Measurements from ENCODE around the gene NHERF2.

NHERF2 gene

DNA sequence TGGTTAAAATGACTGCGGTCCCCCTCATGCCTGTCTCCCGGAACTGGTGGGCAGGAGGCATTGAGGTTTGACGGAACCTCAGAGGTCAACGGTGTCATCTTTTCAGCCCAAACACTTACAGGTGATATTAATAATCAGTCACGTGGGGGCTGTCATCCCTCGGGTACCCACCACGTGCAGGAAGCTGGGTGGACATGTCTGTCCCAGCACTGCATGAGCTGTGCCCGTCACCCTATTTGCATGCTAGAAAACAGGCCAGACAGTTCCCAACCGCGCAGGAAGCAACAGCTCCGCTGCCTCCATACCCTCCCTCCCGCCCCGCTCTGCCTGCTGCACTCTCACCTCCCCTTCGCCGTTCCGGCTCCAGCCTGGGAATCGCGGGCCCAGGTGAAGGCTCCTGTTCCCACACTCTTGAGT, 35.6 kb upstream of the NHERF2 start:
- no peak for DNase-seq

DNA sequence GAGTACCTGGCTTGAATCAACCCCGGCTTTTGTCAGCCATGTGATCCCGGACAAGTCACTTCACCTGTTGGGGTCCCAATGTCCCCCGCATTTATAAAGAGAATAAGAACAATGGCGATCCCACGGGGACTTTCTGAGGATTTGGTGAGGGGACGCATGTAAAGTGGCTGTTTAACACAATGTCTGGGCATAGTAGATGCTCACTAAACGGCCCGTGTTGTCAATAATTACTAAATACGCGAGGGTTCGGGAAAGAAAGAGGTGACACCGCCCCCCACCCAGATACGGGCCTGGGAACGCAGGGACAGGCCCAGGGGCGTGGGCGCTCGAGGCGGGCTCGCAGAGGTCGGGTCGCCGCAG, 35.1 kb upstream of the NHERF2 start:
- no peak for DNase-seq

DNA sequence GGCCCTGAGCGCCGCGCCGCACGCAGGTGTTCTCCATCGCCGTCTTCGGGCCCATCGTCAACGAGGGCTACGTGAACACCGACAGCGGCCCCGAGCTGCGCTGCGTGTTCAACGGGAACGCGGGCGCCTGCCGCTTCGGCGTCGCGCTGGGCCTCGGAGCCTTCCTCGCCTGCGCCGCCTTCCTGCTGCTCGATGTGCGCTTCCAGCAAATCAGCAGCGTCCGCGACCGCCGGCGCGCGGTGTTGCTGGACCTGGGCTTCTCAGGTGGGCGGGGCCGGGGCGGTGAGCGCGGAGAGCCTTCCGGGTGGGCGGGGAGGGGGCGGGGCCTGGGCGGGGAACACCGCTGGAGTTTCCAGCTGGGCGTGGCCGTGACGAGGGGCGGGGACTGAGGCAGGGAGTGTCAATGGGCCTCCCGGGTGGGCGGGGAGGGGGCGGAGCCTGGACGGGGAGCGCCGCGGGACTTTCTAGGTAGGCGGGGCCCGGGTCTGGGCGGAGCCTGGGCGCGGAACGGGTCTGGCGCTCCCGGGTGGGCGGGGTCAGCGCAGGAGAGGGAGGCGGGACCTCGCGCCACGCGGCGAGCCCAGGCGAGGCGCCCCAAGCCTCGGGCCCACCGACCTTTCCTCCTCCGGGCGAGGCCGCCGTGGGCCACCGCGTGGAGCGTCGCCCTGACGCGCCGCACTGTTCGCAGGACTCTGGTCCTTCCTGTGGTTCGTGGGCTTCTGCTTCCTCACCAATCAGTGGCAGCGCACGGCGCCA, 34.6 kb upstream of the NHERF2 start:
- DNase-seq: no peak

DNA sequence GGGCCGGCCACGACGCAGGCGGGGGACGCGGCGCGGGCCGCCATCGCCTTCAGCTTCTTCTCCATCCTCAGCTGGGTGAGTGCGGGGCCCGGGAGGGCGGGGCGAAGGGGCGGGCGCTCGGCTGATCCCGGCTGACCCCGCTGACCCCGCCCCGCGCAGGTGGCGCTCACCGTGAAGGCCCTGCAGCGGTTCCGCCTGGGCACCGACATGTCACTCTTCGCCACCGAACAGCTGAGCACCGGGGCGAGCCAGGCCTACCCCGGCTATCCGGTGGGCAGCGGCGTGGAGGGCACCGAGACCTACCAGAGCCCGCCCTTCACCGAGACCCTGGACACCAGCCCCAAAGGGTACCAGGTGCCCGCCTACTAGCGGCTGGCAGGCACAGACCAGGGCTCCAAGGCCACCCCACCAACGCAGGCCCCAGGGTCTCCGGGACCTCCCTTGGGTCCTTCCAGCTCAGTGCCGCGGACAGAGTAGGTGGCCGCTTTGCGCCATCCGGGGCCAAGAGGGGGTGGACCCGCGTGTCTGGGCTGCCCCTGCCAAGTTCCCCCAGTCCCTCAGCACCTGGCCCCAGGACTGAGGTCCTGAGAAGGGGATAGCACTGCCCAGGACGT, 33.9 kb upstream of the NHERF2 start:
- DNase-seq: no peak

DNA sequence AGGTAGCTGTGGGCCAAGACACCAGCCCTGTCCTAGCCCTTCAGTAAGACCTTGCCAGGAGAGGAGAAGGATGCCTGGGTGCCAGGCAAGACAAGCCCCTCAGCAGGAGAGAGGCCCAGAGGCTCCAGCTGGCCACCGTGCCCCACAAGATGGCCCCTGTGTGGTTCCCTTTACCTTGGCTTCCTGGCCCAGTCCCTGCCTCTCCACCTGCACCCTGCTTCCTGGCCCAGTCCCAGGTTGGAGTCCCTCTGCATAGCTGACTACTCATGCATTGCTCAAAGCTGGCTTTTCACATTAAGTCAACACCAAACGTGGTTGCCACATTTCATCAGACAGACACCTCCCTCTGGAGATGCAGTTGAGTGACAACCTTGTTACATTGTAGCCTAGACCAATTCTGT, 33.0 kb upstream of the NHERF2 start:
- no peak for DNase-seq

DNA sequence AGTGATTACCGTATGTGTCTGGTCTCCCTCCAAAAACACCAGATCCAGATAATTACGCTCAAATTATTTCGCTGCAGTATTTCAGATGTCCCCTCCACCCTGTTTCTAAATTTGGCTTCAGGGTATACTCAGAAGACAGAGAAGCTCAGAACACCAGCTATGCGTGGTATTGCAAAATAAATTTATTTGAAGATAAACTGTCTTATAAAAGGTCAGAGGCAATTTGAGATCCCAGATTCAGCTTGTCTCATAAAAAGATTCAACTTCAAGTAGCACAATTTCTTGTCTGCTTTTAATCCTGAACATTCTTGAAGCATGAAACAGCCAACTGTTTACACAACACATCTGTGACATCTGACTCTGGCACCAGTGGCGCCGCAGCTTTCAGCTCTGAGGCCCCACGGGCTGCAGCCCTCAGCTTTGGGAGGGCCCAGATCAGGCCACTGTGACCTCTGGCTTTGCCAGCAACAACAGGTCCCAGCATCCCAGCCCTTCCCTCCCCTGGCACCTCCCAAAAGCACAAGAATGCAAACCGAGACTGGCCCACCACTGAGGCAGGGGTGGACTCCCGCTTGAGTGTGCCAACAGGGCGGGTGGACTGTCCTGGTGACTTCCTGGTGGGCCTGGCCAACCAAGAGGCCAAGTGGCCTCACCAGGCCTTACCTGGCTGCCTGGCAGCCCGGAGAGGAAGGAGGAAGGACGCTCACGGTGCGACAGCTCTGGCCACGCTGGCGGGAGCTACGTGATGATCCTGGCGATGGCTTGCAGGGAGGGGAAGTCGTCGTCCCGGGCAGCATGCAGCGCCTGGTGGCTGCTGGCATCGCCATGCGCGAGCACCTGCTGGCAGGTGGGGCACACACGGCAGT, 29.0 kb upstream of the NHERF2 start:
- no peak for DNase-seq

DNA sequence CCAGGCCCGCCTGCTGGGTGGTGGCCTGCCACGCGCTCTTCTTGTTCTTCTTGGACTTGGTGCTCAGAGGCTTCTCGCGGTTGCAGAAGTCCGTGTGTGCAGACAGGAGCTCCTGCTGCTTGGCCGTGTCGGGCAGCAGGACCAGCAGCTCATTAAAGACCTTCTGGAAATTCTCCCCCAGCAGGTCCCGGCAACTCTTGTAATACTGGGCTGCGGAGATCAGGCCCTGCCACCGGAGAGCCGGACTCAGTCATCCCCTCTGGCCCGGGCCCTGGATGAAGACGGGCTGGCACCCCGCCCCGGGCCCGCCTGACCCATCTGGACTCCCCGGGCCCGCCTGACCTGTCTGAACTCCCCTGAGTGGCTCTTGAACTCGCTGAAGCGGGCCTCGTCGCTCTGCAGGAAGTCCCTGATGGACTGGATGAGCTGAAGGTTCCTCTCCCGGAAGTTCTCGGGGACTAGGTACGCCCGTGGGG, 28.3 kb upstream of the NHERF2 start:
- no peak for DNase-seq

DNA sequence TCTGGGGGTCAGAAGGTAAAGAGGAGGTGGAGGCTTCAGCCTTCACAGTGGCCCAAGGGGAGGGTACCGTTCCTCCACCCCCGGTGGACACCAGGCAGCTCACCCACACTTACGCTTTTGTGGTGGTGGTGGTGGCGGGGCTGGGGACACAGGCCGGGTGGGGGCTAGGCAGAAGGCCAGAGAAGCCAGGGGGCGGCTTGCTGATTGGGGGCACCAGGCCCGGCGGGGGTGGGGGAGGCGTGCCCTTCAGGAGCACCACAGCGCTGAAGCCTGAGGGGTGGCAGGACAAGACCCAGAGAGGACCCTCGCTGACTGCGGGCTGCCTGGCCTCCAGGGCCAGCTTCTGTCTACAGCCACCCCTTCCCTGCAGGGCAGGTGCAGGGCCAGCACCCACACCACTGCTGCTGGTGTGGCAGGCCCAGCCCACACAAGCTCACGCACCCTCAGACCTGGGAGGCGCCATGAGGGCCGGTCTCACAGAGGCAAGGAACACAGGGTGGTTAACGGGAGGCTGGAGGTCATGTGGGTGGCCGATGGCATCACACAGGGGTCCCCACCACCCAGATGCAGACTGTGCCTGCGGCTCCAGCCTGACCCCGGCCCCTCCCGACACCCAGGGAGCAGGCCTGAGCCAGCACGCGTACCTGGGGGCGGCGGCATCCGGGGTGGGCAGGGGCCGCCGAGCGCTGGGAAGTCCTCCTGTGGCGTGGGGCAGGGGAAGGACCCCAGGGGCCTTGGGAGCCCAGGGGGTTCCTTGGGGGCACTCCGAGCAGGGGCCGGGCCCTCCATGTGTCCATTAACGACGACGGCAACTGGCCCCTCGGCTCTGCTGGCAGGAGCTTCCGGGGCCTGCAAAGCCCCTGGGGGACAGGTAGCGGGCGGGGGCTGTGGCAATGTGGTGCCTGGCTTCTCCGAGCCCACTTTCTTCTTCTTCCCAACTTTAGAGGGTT, 27.6 kb upstream of the NHERF2 start:
- no peak for DNase-seq

DNA sequence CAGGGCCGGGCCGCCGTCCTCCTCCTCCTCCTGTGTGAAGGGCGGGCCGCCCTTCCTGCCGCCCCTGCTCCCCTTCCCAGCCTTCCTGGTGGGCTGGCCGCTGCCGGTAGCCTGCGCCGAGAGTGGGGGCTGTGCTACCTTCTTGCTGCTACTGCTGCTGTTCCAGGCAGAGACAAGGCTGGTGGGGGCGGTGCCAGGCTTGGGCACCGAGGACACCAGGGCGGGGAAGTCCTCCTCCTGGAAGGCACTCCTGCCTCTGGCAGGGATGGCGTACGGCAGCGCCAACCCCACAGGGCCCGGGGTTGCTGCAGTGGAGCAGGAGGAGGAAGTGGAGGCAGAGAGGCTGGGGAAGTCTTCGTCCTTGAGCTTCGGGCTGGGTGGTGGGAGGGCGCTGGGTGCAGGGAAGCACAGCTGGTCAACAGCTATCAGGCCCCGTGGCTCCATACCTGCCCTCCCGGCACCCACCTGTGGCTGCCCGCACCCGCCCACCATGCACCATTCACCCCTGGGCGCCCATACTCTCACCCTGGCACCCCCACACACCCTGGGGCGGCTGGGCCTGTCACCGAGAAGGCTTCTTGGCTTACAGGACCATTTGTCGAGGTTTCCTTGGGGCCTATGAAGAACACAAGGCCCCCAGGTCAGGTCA, 26.7 kb upstream of the NHERF2 start:
- no peak for DNase-seq

DNA sequence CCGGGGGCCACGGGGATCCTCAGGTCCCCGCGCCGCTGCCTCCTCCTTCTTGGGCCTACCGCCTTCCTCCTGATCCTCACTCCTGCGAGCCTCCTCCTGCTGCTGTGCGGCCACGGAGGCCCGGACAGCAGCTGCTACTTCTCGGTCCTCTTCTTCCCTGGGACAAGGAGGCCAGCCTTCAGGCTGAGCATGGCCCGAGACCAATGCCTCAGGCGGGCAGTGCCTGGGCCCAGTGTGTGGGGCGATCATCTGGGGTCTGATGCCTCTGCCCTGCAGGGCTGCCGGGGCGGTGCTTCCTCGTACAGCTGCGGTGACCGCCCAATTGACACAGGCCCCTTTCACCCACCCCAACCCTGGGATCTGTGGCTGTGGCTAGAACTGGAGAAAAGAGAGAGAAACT, 25.7 kb upstream of the NHERF2 start:
- DNase-seq: no peak

DNA sequence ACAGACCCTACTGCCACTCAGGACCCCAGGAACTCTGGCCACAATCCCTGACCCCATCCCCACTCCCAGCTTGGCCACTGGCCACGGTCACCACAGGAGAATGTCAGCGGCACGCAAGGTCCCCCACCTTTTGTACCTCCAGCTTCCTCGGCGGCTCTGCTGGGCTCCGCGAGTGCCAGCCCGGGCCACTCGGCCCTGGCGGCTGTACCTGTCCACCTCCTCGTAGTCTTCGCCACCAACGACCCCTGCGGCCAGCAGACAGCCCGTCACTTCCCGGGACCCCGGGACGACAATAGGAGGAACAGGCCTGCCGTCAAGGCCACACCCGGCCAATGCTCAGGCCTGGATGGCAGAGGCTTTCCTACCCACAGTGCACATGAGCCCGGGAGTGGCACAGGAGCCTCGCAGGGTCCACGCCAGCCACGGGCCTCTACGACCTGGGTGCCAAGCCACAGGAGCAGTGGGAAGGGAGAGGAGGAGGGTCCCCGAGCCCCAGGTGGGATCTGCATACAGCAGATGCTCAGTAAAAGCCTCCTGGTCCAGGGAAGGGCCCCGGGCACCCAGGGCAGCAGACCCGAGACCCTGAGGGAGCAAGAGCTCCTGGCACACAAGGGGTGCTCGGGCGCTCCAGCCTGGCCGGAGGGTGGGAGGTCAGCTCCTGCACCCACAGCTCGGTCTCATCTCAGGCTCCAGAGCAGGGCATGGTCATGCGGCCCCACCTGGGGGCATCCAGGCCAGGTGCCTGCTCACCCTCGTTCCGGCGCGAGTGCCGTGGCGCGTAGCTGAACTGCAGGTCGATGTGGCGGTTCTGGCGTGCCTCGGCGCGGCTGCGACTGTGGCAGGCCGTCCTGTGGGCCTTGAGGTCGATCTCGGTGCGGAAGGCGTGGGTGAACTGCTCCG, 25.0 kb upstream of the NHERF2 start:
- no peak for DNase-seq

DNA sequence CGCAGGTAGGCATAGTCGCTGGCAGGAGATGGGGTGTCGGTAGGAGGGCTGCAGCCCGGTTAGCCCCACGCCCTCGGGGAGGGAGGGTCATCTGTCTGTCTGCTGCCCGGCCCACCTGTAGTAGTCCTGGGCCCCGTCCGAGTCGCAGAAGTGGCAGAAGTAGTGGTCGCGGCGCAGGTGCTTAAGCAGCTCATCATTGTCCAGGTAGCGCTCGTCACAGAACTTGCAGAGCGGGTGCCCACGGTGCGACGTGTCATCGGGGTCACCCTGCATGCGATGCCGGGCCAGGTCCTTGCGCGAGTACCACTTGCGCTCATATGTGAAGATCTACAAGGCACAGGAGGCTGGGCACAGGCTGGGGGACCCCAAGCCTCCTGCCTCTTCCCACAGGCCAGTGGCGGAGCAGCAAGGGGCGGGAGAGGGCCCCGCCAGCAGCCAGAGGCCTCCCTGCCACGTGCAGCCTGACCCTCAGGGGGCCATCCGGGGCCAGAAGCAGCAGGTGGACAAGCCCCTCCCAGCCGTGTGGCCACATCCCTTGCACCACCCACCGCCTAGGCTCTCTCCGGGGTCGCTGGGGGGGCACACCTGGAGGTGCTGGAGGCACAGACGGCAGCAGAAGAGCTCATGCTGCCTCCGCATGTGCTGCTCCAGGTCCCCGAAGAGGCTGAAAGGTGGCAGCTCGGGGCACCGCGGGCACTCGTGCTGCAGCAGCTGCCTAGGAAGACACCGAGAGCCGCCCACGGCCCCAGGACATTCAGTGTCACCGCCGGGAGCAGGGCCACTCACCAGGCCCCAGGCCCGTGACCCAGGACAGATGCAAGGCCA, 24.1 kb upstream of the NHERF2 start:
- no peak for DNase-seq

DNA sequence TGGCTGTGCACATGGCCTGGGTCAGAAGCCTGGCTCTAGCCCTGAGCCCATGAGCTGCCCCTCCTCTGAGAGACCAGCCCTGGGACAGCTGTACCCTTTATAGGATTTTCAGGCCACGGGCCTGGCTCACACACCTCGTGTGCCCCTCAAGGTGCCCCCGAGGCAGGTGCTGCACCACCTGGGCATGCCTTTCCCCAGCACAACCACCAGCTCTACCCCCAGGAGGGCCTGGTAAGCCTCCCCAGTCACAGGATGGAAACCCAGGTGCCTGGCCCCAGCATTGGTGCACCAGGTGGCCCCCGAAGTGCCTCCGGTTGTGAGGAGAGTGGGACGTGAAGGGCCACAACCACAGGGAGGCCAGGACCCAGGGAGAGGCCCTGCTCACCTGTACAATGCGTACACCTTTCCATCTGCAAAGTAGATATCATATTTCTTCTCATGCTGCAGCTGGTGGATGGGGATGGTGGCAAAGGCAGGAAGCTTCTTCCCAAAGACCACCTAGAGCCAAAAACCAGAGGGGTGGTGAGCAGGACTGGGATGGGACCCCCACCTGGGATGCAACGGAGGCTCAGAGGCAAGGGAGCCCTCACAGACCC, 23.4 kb upstream of the NHERF2 start:
- DNase-seq: no peak

DNA sequence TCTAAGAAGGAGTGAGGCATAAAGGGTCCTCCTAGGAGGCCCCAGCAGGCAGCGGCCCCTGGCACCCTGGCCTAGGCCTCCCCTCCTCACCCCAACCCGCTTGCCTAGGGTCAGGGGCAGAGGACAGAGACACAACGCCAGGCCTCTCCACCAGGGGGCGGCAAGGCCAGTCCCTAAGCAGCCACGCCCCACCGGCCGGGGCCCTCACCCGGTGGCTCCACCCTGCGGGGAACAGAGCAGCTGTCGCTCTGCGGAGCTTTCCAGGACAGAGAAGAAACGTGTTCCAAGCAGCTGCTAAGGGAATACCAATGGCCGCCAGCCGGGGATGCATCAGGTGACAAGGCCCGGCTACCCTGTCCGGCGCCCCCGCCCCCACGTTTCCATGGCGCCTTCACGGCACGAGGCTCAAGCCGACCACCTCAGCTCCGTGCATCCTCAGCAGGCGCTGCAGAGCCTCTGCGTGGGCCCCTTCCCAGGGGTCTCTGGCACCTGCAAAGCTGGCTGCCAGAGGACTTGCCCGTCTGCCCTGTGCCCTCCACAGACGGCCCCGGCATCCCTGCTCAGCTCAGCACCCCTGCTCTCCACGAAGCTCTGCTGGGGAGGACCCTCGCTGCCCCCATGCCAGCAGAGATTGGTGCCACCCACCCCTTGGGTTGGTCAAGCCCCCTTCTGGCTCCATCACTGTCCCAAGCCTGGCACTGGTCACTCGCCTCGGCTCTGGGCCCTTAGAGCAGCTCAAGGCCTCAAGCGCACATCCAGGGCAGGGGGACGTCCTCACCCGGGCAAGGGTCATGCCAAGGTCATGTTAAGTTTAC, 22.7 kb upstream of the NHERF2 start:
- peak; percentile 82 to 85 for DNase-seq

DNA sequence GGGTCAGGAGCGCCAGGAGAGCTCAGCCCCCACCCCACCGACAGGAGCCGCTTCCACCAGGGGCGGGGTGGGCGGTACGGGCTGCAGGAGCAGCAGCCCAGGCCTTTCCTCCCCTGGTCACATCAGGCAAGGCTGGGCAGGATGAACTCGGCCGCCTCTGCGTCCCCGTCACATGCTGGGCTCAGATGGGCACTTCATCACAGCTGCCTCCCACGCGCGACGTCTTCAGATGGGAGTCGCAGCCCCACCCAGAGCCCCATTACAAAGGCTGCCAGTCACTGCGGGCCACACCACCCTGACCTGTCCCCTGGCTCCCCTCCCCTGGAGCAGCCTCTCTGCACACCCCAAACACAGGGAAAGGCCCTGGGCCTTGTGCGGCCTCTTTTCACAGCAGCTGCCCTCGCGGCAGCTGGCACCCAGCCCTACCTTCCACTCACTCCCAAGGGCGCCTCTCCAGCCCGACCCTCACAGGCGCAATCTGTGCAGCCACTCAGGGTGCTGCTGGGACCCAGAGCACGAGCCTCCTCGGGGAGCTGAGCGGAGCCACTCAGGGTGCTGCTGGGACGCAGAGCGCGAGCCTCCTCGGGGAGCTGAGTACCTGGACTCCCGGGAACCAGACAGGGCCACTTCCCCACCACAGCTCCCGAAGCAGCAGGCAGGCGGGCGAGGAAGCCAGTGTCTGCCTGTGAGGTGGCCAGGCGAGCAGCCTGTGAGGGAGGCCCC, 21.7 kb upstream of the NHERF2 start:
- DNase-seq: no peak

DNA sequence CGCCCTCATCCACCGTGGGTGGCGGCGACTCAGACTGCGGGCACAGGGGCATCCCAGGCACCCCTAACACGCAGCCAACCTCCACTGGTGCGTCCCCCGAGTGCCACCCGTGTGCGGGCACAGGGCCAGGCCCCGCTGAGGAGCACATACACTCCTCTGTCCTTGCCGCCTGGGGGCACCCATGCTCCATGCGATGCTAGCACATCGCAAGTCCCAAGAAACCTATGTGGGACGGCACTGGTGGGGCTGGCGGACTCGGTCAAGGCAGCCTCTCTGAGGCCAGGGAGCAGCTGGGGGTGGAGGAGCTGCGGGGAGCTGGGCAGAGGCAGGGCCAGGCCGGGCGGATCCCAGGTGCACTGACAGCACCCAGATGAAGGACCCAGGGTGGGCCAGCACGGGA, 21.1 kb upstream of the NHERF2 start:
- no peak for DNase-seq

DNA sequence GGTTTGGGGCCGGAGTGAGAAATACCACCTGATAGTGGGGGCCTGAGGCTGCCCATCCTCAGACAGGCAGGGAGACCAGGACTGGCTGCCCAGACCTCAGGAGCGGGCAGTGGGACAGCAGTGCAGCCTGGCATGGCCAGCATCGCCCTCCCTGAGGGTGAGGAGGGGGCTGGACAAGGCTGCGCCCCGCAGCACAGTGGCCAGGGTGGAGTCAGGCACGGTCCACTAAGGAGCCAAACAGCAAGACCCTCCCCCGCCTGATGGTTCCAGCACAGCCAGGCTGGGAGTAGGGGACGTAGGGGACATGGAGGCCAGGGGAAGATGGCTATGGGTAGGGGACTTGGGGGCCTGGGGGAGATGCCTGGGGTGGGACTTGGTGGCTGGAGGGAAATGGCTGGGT, 20.4 kb upstream of the NHERF2 start:
- no peak for DNase-seq
